ENCODE results near the gene MAP2K5.

Gene MAP2K5

GRCh38 chr15:67594770-67595169 is 52.3 kb downstream of the MAP2K5 start:
- Histone ChIP-seq H3K9me2 (replicated peaks; ENCODE audit: insufficient read depth, low read length) (no peaks in the 10 kb centered on the region), H3K27me3 (replicated peaks; ENCODE audit: insufficient read depth, low read length) (no peaks in the 10 kb centered on the region), H3K4me2 (ENCODE audit: low read depth, low read length) (no peak overlapping the region), H3K4me3 (ENCODE audit: low read length) (no peak overlapping the region), H2AFZ (ENCODE audit: low read length) (no peak overlapping the region), H3K9me3 (replicated peaks; ENCODE audit: insufficient read depth, low read length) (no peaks in the 10 kb centered on the region), H3K27ac (ENCODE audit: low read length) (no peak overlapping the region), H3K36me3 (replicated peaks; ENCODE audit: insufficient read depth, low read length) (no peaks in the 10 kb centered on the region), H3F3A (ENCODE audit: insufficient read depth, low read length) (no peaks in the 10 kb centered on the region), H4K20me1 (ENCODE audit: insufficient read depth, low read length) (no peaks in the 10 kb centered on the region), H3K9ac (ENCODE audit: low read length) (no peak overlapping the region), H3K79me2 (ENCODE audit: low read length) (no peaks in the 10 kb centered on the region), H3K4me1 (ENCODE audit: low read length) (no peaks in the 10 kb centered on the region)
- no peak for TF ChIP-seq CTCF (IDR thresholded peaks at IDR 0.05; ENCODE audit: low read length)
- TF ChIP-seq EZH2 (optimal IDR thresholded peaks at IDR 0.05; ENCODE audit: low read depth, low read length), result no peak
- no peak for TF ChIP-seq EZH2phosphoT487 (IDR thresholded peaks at IDR 0.05; ENCODE audit: low read length)
- DNase-seq, result no peak

- Histone ChIP-seq H2AFZ (ENCODE audit: low read length) (no peak overlapping the region), H3F3A (ENCODE audit: insufficient read depth, low read length) (no peaks in the 10 kb centered on the region), H3K27ac (ENCODE audit: low read length) (no peak overlapping the region), H4K20me1 (ENCODE audit: insufficient read depth, low read length) (no peaks in the 10 kb centered on the region), H3K4me1 (ENCODE audit: low read length) (no peaks in the 10 kb centered on the region), H3K9me2 (replicated peaks; ENCODE audit: insufficient read depth, low read length) (no peaks in the 10 kb centered on the region), H3K9ac (ENCODE audit: low read length) (no peak overlapping the region), H3K79me2 (ENCODE audit: low read length) (no peaks in the 10 kb centered on the region), H3K36me3 (replicated peaks; ENCODE audit: insufficient read depth, low read length) (no peaks in the 10 kb centered on the region), H3K27me3 (replicated peaks; ENCODE audit: insufficient read depth, low read length) (no peaks in the 10 kb centered on the region), H3K4me2 (ENCODE audit: low read depth, low read length) (no peak overlapping the region), H3K4me3 (ENCODE audit: low read length) (no peak overlapping the region), H3K9me3 (replicated peaks; ENCODE audit: insufficient read depth, low read length) (no peaks in the 10 kb centered on the region)
- TF ChIP-seq EZH2phosphoT487 (IDR thresholded peaks at IDR 0.05; ENCODE audit: low read length), result no peak
- TF ChIP-seq EZH2 (optimal IDR thresholded peaks at IDR 0.05; ENCODE audit: low read depth, low read length), result no peak
- DNase-seq, result no peak
Observed at GRCh38 chr15:67595572-67595971, 53.1 kb downstream of the MAP2K5 start.

DNA sequence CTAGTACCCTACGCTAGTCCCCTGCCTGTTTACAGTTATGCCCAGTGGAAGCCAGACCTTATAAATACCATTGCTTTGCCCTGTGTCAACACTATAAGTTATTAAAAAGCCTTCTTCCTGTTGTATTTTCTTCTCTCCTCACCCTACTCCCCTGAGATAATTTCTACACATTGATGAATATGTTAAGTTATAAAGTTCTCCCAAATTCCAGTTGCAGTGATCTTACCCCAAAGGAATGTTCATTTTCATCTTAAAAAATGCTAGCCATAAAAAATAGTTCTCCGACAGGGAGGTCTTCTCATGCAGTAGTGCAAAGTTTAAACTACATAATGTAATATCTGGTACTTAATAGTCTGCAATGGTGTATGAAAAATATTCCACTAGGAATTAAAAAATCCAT is 58.6 kb downstream of the MAP2K5 start:
- Histone ChIP-seq H3K9ac (ENCODE audit: low read length) (no peak overlapping the region), H3K36me3 (replicated peaks; ENCODE audit: insufficient read depth, low read length) (no peaks in the 10 kb centered on the region), H3K27ac (ENCODE audit: low read length) (no peak overlapping the region), H2AFZ (ENCODE audit: low read length) (no peak overlapping the region), H3K4me3 (ENCODE audit: low read length) (no peak overlapping the region), H4K20me1 (ENCODE audit: insufficient read depth, low read length) (no peaks in the 10 kb centered on the region), H3K9me2 (replicated peaks; ENCODE audit: insufficient read depth, low read length) (no peaks in the 10 kb centered on the region), H3K27me3 (replicated peaks; ENCODE audit: insufficient read depth, low read length) (no peaks in the 10 kb centered on the region), H3K9me3 (replicated peaks; ENCODE audit: insufficient read depth, low read length) (no peaks in the 10 kb centered on the region), H3K79me2 (ENCODE audit: low read length) (no peaks in the 10 kb centered on the region), H3K4me2 (ENCODE audit: low read depth, low read length) (no peak overlapping the region), H3F3A (ENCODE audit: insufficient read depth, low read length) (no peaks in the 10 kb centered on the region), H3K4me1 (ENCODE audit: low read length) (no peaks in the 10 kb centered on the region)
- DNase-seq, result no peak
- TF ChIP-seq EZH2phosphoT487 (IDR thresholded peaks at IDR 0.05; ENCODE audit: low read length) (no peak), CTCF (IDR thresholded peaks at IDR 0.05; ENCODE audit: low read length) (no peak), EZH2 (optimal IDR thresholded peaks at IDR 0.05; ENCODE audit: low read depth, low read length) (no peak)

GRCh38 chr15:67603063-67603462 is 60.6 kb downstream of the MAP2K5 start:
- Histone ChIP-seq H3K4me3 (ENCODE audit: low read length) (no peak overlapping the region), H3K9me3 (replicated peaks; ENCODE audit: insufficient read depth, low read length) (no peaks in the 10 kb centered on the region), H4K20me1 (ENCODE audit: insufficient read depth, low read length) (no peaks in the 10 kb centered on the region), H3K4me1 (ENCODE audit: low read length) (no peaks in the 10 kb centered on the region), H3K9ac (ENCODE audit: low read length) (no peak overlapping the region), H3K4me2 (ENCODE audit: low read depth, low read length) (no peak overlapping the region), H2AFZ (ENCODE audit: low read length) (no peak overlapping the region), H3K27ac (ENCODE audit: low read length) (no peak overlapping the region), H3K9me2 (replicated peaks; ENCODE audit: insufficient read depth, low read length) (no peaks in the 10 kb centered on the region), H3K79me2 (ENCODE audit: low read length) (no peaks in the 10 kb centered on the region), H3K27me3 (replicated peaks; ENCODE audit: insufficient read depth, low read length) (no peaks in the 10 kb centered on the region), H3F3A (ENCODE audit: insufficient read depth, low read length) (no peaks in the 10 kb centered on the region), H3K36me3 (replicated peaks; ENCODE audit: insufficient read depth, low read length) (no peaks in the 10 kb centered on the region)
- TF ChIP-seq CTCF (IDR thresholded peaks at IDR 0.05; ENCODE audit: low read length), result no peak
- no peak for DNase-seq

All from MM.1S (cell line).